HCT116 (cell line): Measurements from ENCODE around the gene TMEM141. TPM values are rescaled to one million over a fixed set of nuclear protein-coding genes. Genes with fewer than 3 reads are reported as not detected.

Experiments
- ATAC-seq: fragments of 200-7000 bp; cut with Tn5 transposase; 2 replicates; pipeline ENCODE4 v1.9.1; 2020; ENCODE audit warnings: mild to moderate bottlenecking, moderate library complexity
- BruUV-seq: library from RNA; stranded (reverse); fragments of 400-500 nt; replicated peaks from 2 replicates; lab custom pipeline; 2021; lab: Mats Ljungman, UMichigan
- CTCF ChIA-PET: fragments of 300-600 bp; sonication (Branson Sonifier 250); formaldehyde crosslinking; loops from one replicate; lab custom pipeline; 2021; ENCODE audit warnings: antibody characterized with exemption; lab: Charles Lee
- POLR2A ChIA-PET: fragments of 300-600, 350-600 bp; sonication (Branson Sonifier 250); formaldehyde crosslinking; loops from one replicate; lab custom pipeline; 2021; ENCODE audit warnings: antibody characterized with exemption; lab: Charles Lee
- RAD21 ChIA-PET, 2 experiments: fragments of 300-600 bp; sonication (Branson Sonifier 250); formaldehyde crosslinking; loops; one replicate each; lab custom pipeline; 2023; ENCODE audit warnings: low total read pairs in 2 of 2; ENCODE audit not compliant: uncharacterized antibody in 2 of 2, unreplicated experiment in 2 of 2, low non-redundant PET in 1 of 2; lab: Charles Lee
- DNase-seq: peaks from one replicate; pipeline ENCODE4 v3.0.0-alpha.2; 2010; ENCODE audit warnings: low read depth, low spot score
- H2AFZ ChIP-seq: fragments of 200-600 bp; shearing (Covaris generic), sonication (generic); 2 replicates; pipeline ENCODE4 v1.6.1; 2017; ENCODE audit warnings: low read depth, mixed run types, mixed read lengths, antibody characterized with exemption, low read length; ENCODE audit not compliant: poor library complexity, severe bottlenecking
- H3K27ac ChIP-seq: 2 replicates; pipeline ENCODE4 v1.5.1; 2012; ENCODE audit warnings: low read depth, low read length
- H3K27me3 ChIP-seq: fragments of 200-600 bp; sonication (generic); 2 replicates; pipeline ENCODE4 v1.6.1; 2016; ENCODE audit warnings: mixed run types, low read length, mixed read lengths; ENCODE audit not compliant: insufficient read depth
- H3K36me3 ChIP-seq, 2 experiments: fragments of 200-500 bp in 1 of 2; fragments of 200-600 bp in 1 of 2; sonication (Bioruptor generic) in 1 of 2; sonication (generic) in 1 of 2; 2 replicates each; pipeline versions ENCODE4 v1.5.1 to v1.6.1; 2014 to 2016; ENCODE audit warnings: low read length in 2 of 2, inconsistent platforms in 1 of 2, mixed read lengths in 1 of 2, mixed run types in 1 of 2; ENCODE audit not compliant: insufficient read depth in 2 of 2, control insufficient read depth in 1 of 2
- H3K4me1 ChIP-seq, 2 experiments: fragments of 200-600 bp in 1 of 2; sonication (generic) in 1 of 2; 2 replicates each; pipeline versions ENCODE4 v1.5.1 to v1.6.1; 2012 to 2017; ENCODE audit warnings: low read length in 2 of 2, inconsistent platforms in 1 of 2, mild to moderate bottlenecking in 1 of 2, mixed read lengths in 1 of 2, mixed run types in 1 of 2, moderate library complexity in 1 of 2; ENCODE audit not compliant: insufficient read depth in 2 of 2, control insufficient read depth in 1 of 2
- H3K4me2 ChIP-seq: fragments of 200-600 bp; sonication (generic); 2 replicates; pipeline ENCODE4 v1.6.1; 2017; ENCODE audit warnings: mixed run types, low read length, mixed read lengths
- H3K4me3 ChIP-seq, 2 experiments: fragments of 200-600 bp in 1 of 2; sonication (generic) in 1 of 2; replicated peaks in 1 of 2; 2 replicates each; pipeline ENCODE4 v1.5.1; 2011 to 2016; ENCODE audit warnings: low read length in 2 of 2, control low read depth in 1 of 2, low read depth in 1 of 2, mild to moderate bottlenecking in 1 of 2, mixed read lengths in 1 of 2, mixed run types in 1 of 2
- H3K79me2 ChIP-seq: fragments of 200-600 bp; sonication (generic); 2 replicates; pipeline ENCODE4 v1.6.1; 2017; ENCODE audit warnings: mild to moderate bottlenecking, mixed run types, low read length, moderate library complexity, mixed read lengths; ENCODE audit not compliant: insufficient read depth
- H3K9ac ChIP-seq: fragments of 200-600 bp; sonication (generic); 2 replicates; pipeline ENCODE4 v1.6.1; 2016; ENCODE audit warnings: low read length, mixed read lengths
- H3K9me2 ChIP-seq: fragments of 200-600 bp; sonication (generic), shearing (Covaris generic); 2 replicates; pipeline ENCODE4 v1.6.1; 2017; ENCODE audit warnings: mixed run types, mild to moderate bottlenecking, moderate library complexity; ENCODE audit not compliant: insufficient read depth
- H3K9me3 ChIP-seq, 2 experiments: fragments of 200-500 bp in 1 of 2; fragments of 200-600 bp in 1 of 2; sonication (Bioruptor generic) in 1 of 2; sonication (generic) in 1 of 2; 2 replicates each; pipeline ENCODE4 v1.6.1; 2014 to 2017; ENCODE audit warnings: low read length in 2 of 2, mixed read lengths in 2 of 2, inconsistent platforms in 1 of 2, low read depth in 1 of 2, mild to moderate bottlenecking in 1 of 2, mixed run types in 1 of 2, moderate library complexity in 1 of 2; ENCODE audit not compliant: control insufficient read depth in 1 of 2, insufficient read depth in 1 of 2
- H4K20me1 ChIP-seq: fragments of 200-600 bp; sonication (generic), shearing (Covaris generic); 2 replicates; pipeline ENCODE4 v1.6.1; 2017; ENCODE audit warnings: mixed run types, mild to moderate bottlenecking, moderate library complexity; ENCODE audit not compliant: insufficient read depth
- ATF3 ChIP-seq: IDR thresholded peaks from 2 replicates; pipeline ENCODE4 v1.6.1; 2012
- CBX3 ChIP-seq: IDR thresholded peaks from 2 replicates; pipeline ENCODE4 v1.6.1; 2012; ENCODE audit warnings: low read depth
- CTCF ChIP-seq, 3 experiments: fragments of 200-600 bp in 1 of 3; sonication (generic) in 1 of 3; IDR thresholded peaks in 2 of 3; conservative IDR thresholded peaks in 1 of 3; 2 replicates each; pipeline ENCODE4 v1.5.1; 2012 to 2017; ENCODE audit warnings: low read depth in 2 of 3, low read length in 2 of 3, antibody characterized with exemption in 1 of 3, borderline replicate concordance in 1 of 3, control low read depth in 1 of 3, mild to moderate bottlenecking in 1 of 3, mixed read lengths in 1 of 3, mixed run types in 1 of 3, moderate library complexity in 1 of 3; ENCODE audit not compliant: insufficient read depth in 1 of 3
- EGR1 ChIP-seq: IDR thresholded peaks from 2 replicates; pipeline ENCODE4 v1.6.1; 2012; ENCODE audit warnings: low read depth
- ELF1 ChIP-seq: IDR thresholded peaks from 2 replicates; pipeline ENCODE4 v1.6.1; 2012; ENCODE audit warnings: low read depth, borderline replicate concordance
- JUND ChIP-seq: IDR thresholded peaks from 2 replicates; pipeline ENCODE4 v1.6.1; 2012
- MAX ChIP-seq: IDR thresholded peaks from 2 replicates; pipeline ENCODE4 v1.6.1; 2012
- POLR2A ChIP-seq: IDR thresholded peaks from 2 replicates; pipeline ENCODE4 v1.7.0; 2011; ENCODE audit warnings: borderline replicate concordance; ENCODE audit not compliant: insufficient read depth, insufficient read length; ENCODE audit errors: extremely low read depth
- RAD21 ChIP-seq: IDR thresholded peaks from 2 replicates; pipeline ENCODE4 v1.6.1; 2012; ENCODE audit warnings: low read depth, mild to moderate bottlenecking
- REST ChIP-seq: IDR thresholded peaks from 2 replicates; pipeline ENCODE4 v1.6.1; 2012; ENCODE audit warnings: low read depth
- SP1 ChIP-seq: IDR thresholded peaks from 2 replicates; pipeline ENCODE4 v1.6.1; 2012; ENCODE audit warnings: low read depth
- ZFX ChIP-seq: fragments of 450-650 bp; IDR thresholded peaks from 2 replicates; pipeline ENCODE4 v1.6.1; 2017
- intact Hi-C: fragments of 100-400 bp; cut with micrococcal nuclease; formaldehyde crosslinking; loops from 2 replicates; pipeline ENCODE4 v1.10.0; 2022
- total RNA-seq: library from RNA; stranded (reverse); gene quantifications from one replicate; pipeline ENCODE4 v1.2.1, GENCODE V29; 2021; ENCODE audit not compliant: unreplicated experiment

TMEM141 gene
- total RNA-seq, 1 experiment from 2014 or later, result 73.6 TPM

GRCh38 chr9:136808075-136808805 is 17.1 kb downstream of the TMEM141 start:
- peaks cover 8 to 14% of the 10 kb centered on the region in 2 experiments; a peak in 3 of 4 replicates for H3K36me3 ChIP-seq
- DNase-seq, result no peak
- peaks cover 14 to 19% of the 10 kb centered on the region in 2 experiments for H3K4me1 ChIP-seq
- peak overlapping the region; percentile 79 to 93 for H3K4me3 ChIP-seq
- H4K20me1 ChIP-seq, result no peaks in the 10 kb centered on the region
- no peak overlapping the region for H2AFZ ChIP-seq
- H3K9me3 ChIP-seq, result no peaks in the 10 kb centered on the region
- H3K4me2 ChIP-seq, result peak overlapping the region; percentile 74
- no TSS peak for BruUV-seq
- CTCF ChIA-PET, result no interaction called here
- no peaks in the 10 kb centered on the region for H3K9me2 ChIP-seq
- peak; percentile 47 for ATAC-seq
- RAD21 ChIA-PET, result no interaction called here
- peaks cover 59% of the 10 kb centered on the region for H3K79me2 ChIP-seq
- intact Hi-C loops, result no loop called here
- POLR2A ChIA-PET, result interaction anchor here (1.9 kb wide), 1 partner anchor 8 kb away, joined by 4 read pairs; no protein-coding TSS in a partner anchor
- peak overlapping the region; percentile 96 for H3K9ac ChIP-seq
- peak; percentile 88; the same call in 1 of the 2 replicates for TF ChIP-seq ZFX
- TF ChIP-seq ELF1, result no peak
- no peaks in the 10 kb centered on the region for H3K27me3 ChIP-seq
- H3K27ac ChIP-seq, result peak overlapping the region; percentile 97

GRCh38 chr9:136808806-136809158 is 17.6 kb downstream of the TMEM141 start:
- Histone ChIP-seq H3K4me1 (peaks cover 14 to 19% of the 10 kb centered on the region in 2 experiments), H3K4me2 (peak overlapping the region; percentile 74), H3K9ac (peak overlapping the region; percentile 96), H3K9me2 (no peaks in the 10 kb centered on the region), H3K27me3 (no peaks in the 10 kb centered on the region), H3K36me3 (peaks cover 8 to 14% of the 10 kb centered on the region in 2 experiments; a peak in 3 of 4 replicates), H3K27ac (peak overlapping the region; percentile 97), H3K79me2 (peaks cover 60% of the 10 kb centered on the region), H3K4me3 (peak overlapping the region; percentile 79 to 93), H3K9me3 (no peaks in the 10 kb centered on the region)
- RAD21 ChIA-PET, result no interaction called here
- BruUV-seq, result no TSS peak
- POLR2A ChIA-PET, result interaction anchor here (1.9 kb wide), 1 partner anchor 8 kb away, joined by 4 read pairs; no protein-coding TSS in a partner anchor
- DNase-seq, result no peak
- intact Hi-C loops, result no loop called here
- CTCF ChIA-PET, result no interaction called here
- TF ChIP-seq MAX, result no peak
- TF ChIP-seq JUND, result no peak
- TF ChIP-seq REST, result no peak
- TF ChIP-seq RAD21, result no peak
- no peak for TF ChIP-seq SP1
- TF ChIP-seq ATF3, result no peak
- TF ChIP-seq EGR1, result no peak
- TF ChIP-seq CBX3, result no peak
- TF ChIP-seq CTCF (IDR thresholded peaks at IDR 0.05 in 2 of 3, conservative IDR thresholded peaks at IDR 0.05 in 1 of 3; ENCODE audit: borderline replicate concordance in 1 of 3, insufficient read depth in 1 of 3, low read depth in 2 of 3, low read length in 2 of 3), result no peak
- no peak for TF ChIP-seq POLR2A
- TF ChIP-seq, all 23 proteins: peak for 0
- no peak for ATAC-seq
- no peaks in the 10 kb centered on the region for H4K20me1 ChIP-seq
- no peak overlapping the region for H2AFZ ChIP-seq
